ENCODE data around the gene EDN1.

The EDN1 gene

GRCh38 chr6:12309070-12309469 is 18.9 kb downstream of the EDN1 start:
- no peaks in the 10 kb centered on the region for H3K79me2 ChIP-seq (ENCODE audit: insufficient read depth, low read length)
- no peaks in the 10 kb centered on the region for H3K36me3 ChIP-seq (ENCODE audit: low read length)
- H3K4me3 ChIP-seq (ENCODE audit: insufficient read depth, low read length, poor library complexity, severe bottlenecking), result no peak overlapping the region
- no peaks in the 10 kb centered on the region for H3K9me3 ChIP-seq (ENCODE audit: insufficient read depth, low read length)
- H3K27me3 ChIP-seq (ENCODE audit: low read length), result no peaks in the 10 kb centered on the region
- H3K27ac ChIP-seq (ENCODE audit: low read depth, low read length), result no peak overlapping the region
- no peak overlapping the region for H3K4me2 ChIP-seq (ENCODE audit: low read depth, low read length, poor library complexity, severe bottlenecking)
- no peak overlapping the region for H3K9ac ChIP-seq (ENCODE audit: low read length)
- H3F3A ChIP-seq (ENCODE audit: insufficient read depth), result no peaks in the 10 kb centered on the region
- TF ChIP-seq CTCF (IDR thresholded peaks at IDR 0.05; ENCODE audit: insufficient read depth, low read length, poor library complexity, severe bottlenecking), result no peak
- no peak for TF ChIP-seq EZH2phosphoT487 (conservative IDR thresholded peaks at IDR 0.05; ENCODE audit: low read length)
- H4K20me1 ChIP-seq (ENCODE audit: low read depth, low read length), result no peaks in the 10 kb centered on the region
- no peak overlapping the region for H2AFZ ChIP-seq (ENCODE audit: low read depth, low read length, severe bottlenecking)
- no peaks in the 10 kb centered on the region for H3K9me2 ChIP-seq (replicated peaks; ENCODE audit: insufficient read depth, low read length)

DNA sequence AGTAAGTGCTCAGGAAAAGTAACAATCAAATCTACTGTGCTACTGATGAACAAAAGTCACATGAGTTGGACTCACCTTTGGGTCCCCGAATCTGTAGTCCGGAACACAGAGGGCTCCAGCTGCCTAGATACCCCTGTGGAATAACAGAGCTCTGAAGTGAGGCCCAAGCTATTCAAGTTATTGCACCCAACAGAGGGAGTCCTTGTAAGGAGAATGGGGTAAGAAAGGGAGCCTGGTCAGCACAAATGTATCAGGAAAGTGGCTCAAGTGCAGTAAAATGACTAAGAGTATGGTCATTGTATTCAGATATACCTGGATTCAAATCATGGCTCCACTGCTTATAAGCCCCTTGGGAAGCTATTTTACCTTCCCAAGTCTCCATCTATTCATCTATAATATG is 20.9 kb downstream of the EDN1 start:
- TF ChIP-seq CTCF (IDR thresholded peaks at IDR 0.05; ENCODE audit: insufficient read depth, low read length, poor library complexity, severe bottlenecking), result no peak
- TF ChIP-seq EZH2phosphoT487 (conservative IDR thresholded peaks at IDR 0.05; ENCODE audit: low read length), result no peak
- no peaks in the 10 kb centered on the region for H3K79me2 ChIP-seq (ENCODE audit: insufficient read depth, low read length)
- H3K9ac ChIP-seq (ENCODE audit: low read length), result no peak overlapping the region
- no peaks in the 10 kb centered on the region for H3F3A ChIP-seq (ENCODE audit: insufficient read depth)
- no peaks in the 10 kb centered on the region for H3K36me3 ChIP-seq (ENCODE audit: low read length)
- no peak overlapping the region for H2AFZ ChIP-seq (ENCODE audit: low read depth, low read length, severe bottlenecking)
- peaks cover 7% of the 10 kb centered on the region; the same call in 1 of the 2 replicates for H3K27me3 ChIP-seq (ENCODE audit: low read length)
- no peak overlapping the region for H3K4me3 ChIP-seq (ENCODE audit: insufficient read depth, low read length, poor library complexity, severe bottlenecking)
- H3K27ac ChIP-seq (ENCODE audit: low read depth, low read length), result no peak overlapping the region
- no peaks in the 10 kb centered on the region for H3K9me3 ChIP-seq (ENCODE audit: insufficient read depth, low read length)
- no peaks in the 10 kb centered on the region for H3K9me2 ChIP-seq (replicated peaks; ENCODE audit: insufficient read depth, low read length)
- H3K4me2 ChIP-seq (ENCODE audit: low read depth, low read length, poor library complexity, severe bottlenecking), result no peak overlapping the region
- no peaks in the 10 kb centered on the region for H4K20me1 ChIP-seq (ENCODE audit: low read depth, low read length)

- no peak overlapping the region for H3K9ac ChIP-seq (ENCODE audit: low read length)
- H2AFZ ChIP-seq (ENCODE audit: low read depth, low read length, severe bottlenecking), result no peak overlapping the region
- no peaks in the 10 kb centered on the region for H3K79me2 ChIP-seq (ENCODE audit: insufficient read depth, low read length)
- H3K9me2 ChIP-seq (replicated peaks; ENCODE audit: insufficient read depth, low read length), result no peaks in the 10 kb centered on the region
- TF ChIP-seq CTCF (IDR thresholded peaks at IDR 0.05; ENCODE audit: insufficient read depth, low read length, poor library complexity, severe bottlenecking), result no peak
- TF ChIP-seq EZH2phosphoT487 (conservative IDR thresholded peaks at IDR 0.05; ENCODE audit: low read length), result no peak
- H3F3A ChIP-seq (ENCODE audit: insufficient read depth), result no peaks in the 10 kb centered on the region
- no peak overlapping the region for H3K4me3 ChIP-seq (ENCODE audit: insufficient read depth, low read length, poor library complexity, severe bottlenecking)
- no peaks in the 10 kb centered on the region for H3K9me3 ChIP-seq (ENCODE audit: insufficient read depth, low read length)
- H3K4me2 ChIP-seq (ENCODE audit: low read depth, low read length, poor library complexity, severe bottlenecking), result no peak overlapping the region
- no peak overlapping the region for H3K27ac ChIP-seq (ENCODE audit: low read depth, low read length)
- peaks cover 7% of the 10 kb centered on the region; the same call in 1 of the 2 replicates for H3K27me3 ChIP-seq (ENCODE audit: low read length)
- no peaks in the 10 kb centered on the region; the same call in 1 of the 2 replicates for H4K20me1 ChIP-seq (ENCODE audit: low read depth, low read length)
- no peaks in the 10 kb centered on the region for H3K36me3 ChIP-seq (ENCODE audit: low read length)
These were observed 22.6 kb downstream of the EDN1 start for GRCh38 chr6:12312736-12313135.

Measured in SU-DHL-6 (cell line).